Ishikawa (cell line): Measurements from ENCODE around the gene BMERB1.

Source experiments
- CEBPB ChIP-seq: IDR thresholded peaks from 2 replicates; pipeline ENCODE4 v1.6.1; 2012
- CREB1 ChIP-seq: IDR thresholded peaks from 2 replicates; pipeline ENCODE4 v1.6.1; 2012; ENCODE audit warnings: low read depth
- EGR1 ChIP-seq: IDR thresholded peaks from 2 replicates; pipeline ENCODE4 v1.6.1; 2012
- EP300 ChIP-seq: IDR thresholded peaks from 2 replicates; pipeline ENCODE4 v1.6.1; 2012; ENCODE audit warnings: borderline replicate concordance
- FOXM1 ChIP-seq: IDR thresholded peaks from 2 replicates; pipeline ENCODE4 v1.6.1; 2012; ENCODE audit warnings: low read depth, borderline replicate concordance
- NFIC ChIP-seq: IDR thresholded peaks from 2 replicates; pipeline ENCODE4 v1.6.1; 2012
- RAD21 ChIP-seq: IDR thresholded peaks from 2 replicates; pipeline ENCODE4 v1.6.1; 2012; ENCODE audit warnings: low read depth
- TAF1 ChIP-seq: IDR thresholded peaks from 2 replicates; pipeline ENCODE4 v1.6.1; 2012; ENCODE audit warnings: low read depth, mild to moderate bottlenecking
- TCF12 ChIP-seq: IDR thresholded peaks from 2 replicates; pipeline ENCODE4 v1.6.1; 2012; ENCODE audit warnings: low read depth
- TEAD4 ChIP-seq: IDR thresholded peaks from 2 replicates; pipeline ENCODE4 v1.6.1; 2012
- YY1 ChIP-seq: IDR thresholded peaks from 2 replicates; pipeline ENCODE4 v1.6.1; 2012; ENCODE audit warnings: low read depth
- ZBTB7A ChIP-seq: IDR thresholded peaks from 2 replicates; pipeline ENCODE4 v1.6.1; 2012; ENCODE audit warnings: low read depth
- TF ChIP-seq, protein P1 (sequence below): IDR thresholded peaks from 2 replicates; pipeline ENCODE4 v1.6.1; 2012
- TF ChIP-seq, protein P2 (sequence below): IDR thresholded peaks from 2 replicates; pipeline ENCODE4 v1.6.1; 2012; ENCODE audit warnings: low read depth, mild to moderate bottlenecking
- TF ChIP-seq, protein P3 (sequence below): IDR thresholded peaks from 2 replicates; pipeline ENCODE4 v1.6.1; 2012

Gene BMERB1

DNA sequence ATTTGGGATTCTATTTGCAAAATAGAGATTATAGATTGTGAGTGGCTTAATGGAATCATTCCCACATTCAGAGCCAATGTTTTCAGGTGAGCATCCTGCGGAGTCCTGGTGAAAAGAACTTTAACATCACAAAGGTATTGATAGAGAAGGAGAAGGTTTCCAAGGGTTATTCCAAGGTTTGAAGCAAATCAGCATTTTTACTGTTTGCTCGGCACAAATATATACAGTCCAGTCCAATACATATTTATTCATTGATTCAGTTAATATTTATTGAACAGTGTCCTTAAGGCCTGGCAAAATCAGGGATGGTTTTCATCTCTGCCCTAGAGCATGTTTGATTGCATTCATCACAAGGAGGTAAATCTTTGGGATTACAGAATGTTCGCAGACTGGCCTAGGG is 32.4 kb upstream of the BMERB1 start:
- TF ChIP-seq, protein P1, sequence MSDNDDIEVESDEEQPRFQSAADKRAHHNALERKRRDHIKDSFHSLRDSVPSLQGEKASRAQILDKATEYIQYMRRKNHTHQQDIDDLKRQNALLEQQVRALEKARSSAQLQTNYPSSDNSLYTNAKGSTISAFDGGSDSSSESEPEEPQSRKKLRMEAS: no peak
- TF ChIP-seq, protein P2, sequence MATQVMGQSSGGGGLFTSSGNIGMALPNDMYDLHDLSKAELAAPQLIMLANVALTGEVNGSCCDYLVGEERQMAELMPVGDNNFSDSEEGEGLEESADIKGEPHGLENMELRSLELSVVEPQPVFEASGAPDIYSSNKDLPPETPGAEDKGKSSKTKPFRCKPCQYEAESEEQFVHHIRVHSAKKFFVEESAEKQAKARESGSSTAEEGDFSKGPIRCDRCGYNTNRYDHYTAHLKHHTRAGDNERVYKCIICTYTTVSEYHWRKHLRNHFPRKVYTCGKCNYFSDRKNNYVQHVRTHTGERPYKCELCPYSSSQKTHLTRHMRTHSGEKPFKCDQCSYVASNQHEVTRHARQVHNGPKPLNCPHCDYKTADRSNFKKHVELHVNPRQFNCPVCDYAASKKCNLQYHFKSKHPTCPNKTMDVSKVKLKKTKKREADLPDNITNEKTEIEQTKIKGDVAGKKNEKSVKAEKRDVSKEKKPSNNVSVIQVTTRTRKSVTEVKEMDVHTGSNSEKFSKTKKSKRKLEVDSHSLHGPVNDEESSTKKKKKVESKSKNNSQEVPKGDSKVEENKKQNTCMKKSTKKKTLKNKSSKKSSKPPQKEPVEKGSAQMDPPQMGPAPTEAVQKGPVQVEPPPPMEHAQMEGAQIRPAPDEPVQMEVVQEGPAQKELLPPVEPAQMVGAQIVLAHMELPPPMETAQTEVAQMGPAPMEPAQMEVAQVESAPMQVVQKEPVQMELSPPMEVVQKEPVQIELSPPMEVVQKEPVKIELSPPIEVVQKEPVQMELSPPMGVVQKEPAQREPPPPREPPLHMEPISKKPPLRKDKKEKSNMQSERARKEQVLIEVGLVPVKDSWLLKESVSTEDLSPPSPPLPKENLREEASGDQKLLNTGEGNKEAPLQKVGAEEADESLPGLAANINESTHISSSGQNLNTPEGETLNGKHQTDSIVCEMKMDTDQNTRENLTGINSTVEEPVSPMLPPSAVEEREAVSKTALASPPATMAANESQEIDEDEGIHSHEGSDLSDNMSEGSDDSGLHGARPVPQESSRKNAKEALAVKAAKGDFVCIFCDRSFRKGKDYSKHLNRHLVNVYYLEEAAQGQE: no peak
- no peak for TF ChIP-seq CEBPB
- TF ChIP-seq FOXM1: no peak
- TF ChIP-seq ZBTB7A: no peak
- no peak for TF ChIP-seq EP300
- TF ChIP-seq TEAD4: no peak
- TF ChIP-seq YY1: no peak
- TF ChIP-seq, protein P3, sequence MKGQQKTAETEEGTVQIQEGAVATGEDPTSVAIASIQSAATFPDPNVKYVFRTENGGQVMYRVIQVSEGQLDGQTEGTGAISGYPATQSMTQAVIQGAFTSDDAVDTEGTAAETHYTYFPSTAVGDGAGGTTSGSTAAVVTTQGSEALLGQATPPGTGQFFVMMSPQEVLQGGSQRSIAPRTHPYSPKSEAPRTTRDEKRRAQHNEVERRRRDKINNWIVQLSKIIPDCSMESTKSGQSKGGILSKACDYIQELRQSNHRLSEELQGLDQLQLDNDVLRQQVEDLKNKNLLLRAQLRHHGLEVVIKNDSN: no peak
- TF ChIP-seq TAF1: no peak
- no peak for TF ChIP-seq EGR1
- TF ChIP-seq CREB1: no peak
- TF ChIP-seq TCF12: no peak

DNA sequence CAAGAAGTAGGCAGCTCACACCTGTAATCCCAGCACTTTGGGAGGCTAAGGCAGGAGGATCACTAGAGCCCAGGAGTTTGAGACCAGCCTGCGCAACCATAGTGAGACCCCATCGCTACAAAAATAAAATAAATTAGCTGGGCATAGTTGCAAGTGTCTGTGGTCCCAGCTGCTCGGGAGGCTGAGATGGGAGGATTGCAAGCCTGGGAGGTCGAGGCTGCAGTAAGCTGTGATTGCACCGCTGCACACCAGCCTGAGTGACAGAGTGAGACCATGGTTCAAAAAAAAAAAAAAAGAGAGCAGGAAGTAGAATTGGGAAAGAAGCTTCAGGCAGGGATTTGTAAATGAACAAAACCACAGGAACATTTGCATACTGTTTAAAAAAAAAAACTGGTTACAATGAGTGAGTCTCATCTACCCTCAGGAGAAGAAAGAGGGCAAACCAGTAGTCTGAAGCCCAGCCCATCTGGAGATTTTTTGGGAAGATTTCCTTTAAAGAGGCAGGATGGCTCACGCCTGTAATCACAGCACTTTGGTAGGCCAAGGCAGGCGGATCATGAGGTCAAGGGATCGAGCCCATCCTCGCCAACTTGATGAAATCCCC is 30.9 kb upstream of the BMERB1 start:
- no peak for TF ChIP-seq FOXM1
- TF ChIP-seq YY1: no peak
- TF ChIP-seq, protein P2: no peak
- TF ChIP-seq, protein P3: no peak
- no peak for TF ChIP-seq EP300
- no peak for TF ChIP-seq RAD21

DNA sequence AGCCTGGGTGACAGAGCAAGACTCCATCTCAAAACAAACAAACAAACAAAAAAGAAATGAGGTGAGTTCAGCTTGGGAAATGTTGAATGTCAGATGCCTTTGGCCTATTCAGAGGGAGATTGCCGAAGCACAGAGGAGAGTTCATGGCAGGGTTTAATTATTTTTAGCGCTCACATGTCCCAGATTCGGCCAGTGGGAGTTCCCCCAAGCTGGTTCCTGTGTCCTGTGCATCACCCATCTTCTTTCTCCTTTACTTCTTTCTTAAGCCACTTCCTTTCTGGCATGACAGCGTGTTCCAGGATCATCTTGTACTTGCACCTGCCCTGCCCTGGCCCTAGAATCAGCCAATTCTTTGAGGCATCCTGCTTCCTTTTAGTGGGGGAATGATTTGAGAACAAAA is 29.6 kb upstream of the BMERB1 start:
- TF ChIP-seq CEBPB (no peak), FOXM1 (no peak), CREB1 (no peak), EP300 (no peak), TCF12 (no peak), EGR1 (no peak), TEAD4 (no peak), RAD21 (no peak), NFIC (no peak), YY1 (no peak)
- TF ChIP-seq, protein P2: no peak
- TF ChIP-seq, protein P1: no peak
- TF ChIP-seq, protein P3: no peak

DNA sequence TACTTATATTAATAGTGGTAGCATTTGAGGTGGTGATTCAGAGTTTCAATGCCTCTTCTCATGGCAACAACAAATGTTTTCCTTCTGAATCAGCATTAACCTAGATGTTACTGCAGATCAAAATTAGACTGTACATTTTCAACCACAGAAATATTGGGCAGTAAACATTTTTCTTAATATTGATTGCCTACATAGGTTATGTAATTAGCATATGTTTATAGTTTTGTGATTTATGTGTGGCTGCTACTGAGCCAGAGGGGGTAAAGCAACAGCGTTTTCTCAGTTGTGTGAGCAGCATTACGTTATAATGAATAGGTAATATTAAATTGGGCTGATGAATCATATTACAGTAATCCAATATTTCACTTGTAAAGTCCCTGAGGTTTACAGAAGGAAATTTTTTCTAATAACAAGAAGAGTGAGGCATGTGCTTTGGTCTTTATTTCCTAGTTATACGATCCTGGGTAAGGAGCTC is 18.8 kb upstream of the BMERB1 start:
- TF ChIP-seq EGR1 (no peak), CEBPB (no peak), FOXM1 (no peak), RAD21 (no peak), TEAD4 (no peak), EP300 (no peak), ZBTB7A (no peak)
- TF ChIP-seq, protein P1: no peak
